ENCODE measurements around the gene TVP23A. TPM values are rescaled to one million over a fixed set of nuclear protein-coding genes. Genes with fewer than 3 reads are reported as not detected.

Gene TVP23A
- total RNA-seq, 1 experiment from 2014 or later: 3.1 TPM

GRCh38 chr16:10847176-10847575 is 28.6 kb upstream of the TVP23A start:
- Histone ChIP-seq H4K91ac (ENCODE audit: insufficient read length, low read depth, low read length) (no peak overlapping the region), H3K79me2 (ENCODE audit: insufficient read depth, low read length) (no peaks in the 10 kb centered on the region), H2AFZ (ENCODE audit: low read length) (no peak overlapping the region), H2BK20ac (ENCODE audit: low read depth, low read length, poor library complexity, severe bottlenecking) (no peak overlapping the region), H3K4ac (ENCODE audit: low read depth, low read length) (no peak overlapping the region), H3K23me2 (ENCODE audit: insufficient read length, low read depth, low read length, poor library complexity, severe bottlenecking) (no peaks in the 10 kb centered on the region), H3K9me3 (ENCODE audit: control insufficient read depth, low read depth, low read length) (no peaks in the 10 kb centered on the region), H3K4me1 (ENCODE audit: insufficient read depth, low read length) (no peaks in the 10 kb centered on the region), H3K56ac (ENCODE audit: insufficient read length, low read depth, low read length) (no peak overlapping the region), H3K14ac (ENCODE audit: insufficient read depth, low read length) (no peak overlapping the region), H3K79me1 (ENCODE audit: insufficient read depth, low read depth, low read length, poor library complexity, severe bottlenecking) (no peaks in the 10 kb centered on the region), H3K4me2 (ENCODE audit: insufficient read depth, insufficient read length, low read length) (no peak overlapping the region), H2BK5ac (ENCODE audit: insufficient read length, low read length) (no peak overlapping the region), H4K20me1 (ENCODE audit: control insufficient read depth, insufficient read depth, insufficient read length) (no peaks in the 10 kb centered on the region), H3T11ph (ENCODE audit: low read length) (no peak overlapping the region), H4K5ac (ENCODE audit: insufficient read length, low read depth, low read length) (no peak overlapping the region), H2AK5ac (ENCODE audit: insufficient read length, low read length) (no peak overlapping the region), H3K9ac (ENCODE audit: extremely low read depth, insufficient read length, low read length) (no peak overlapping the region), H2BK15ac (ENCODE audit: low read depth, low read length) (no peak overlapping the region), H2BK12ac (ENCODE audit: insufficient read length, low read depth, low read length) (no peak overlapping the region), H3K27me3 (ENCODE audit: insufficient read depth, low read length) (no peaks in the 10 kb centered on the region; the same call in 1 of the 2 replicates), H3K18ac (ENCODE audit: insufficient read length, low read depth, low read length) (no peak overlapping the region), H4K8ac (replicated peaks; ENCODE audit: insufficient read length, low read depth, low read length) (no peak overlapping the region), H3K23ac (ENCODE audit: insufficient read length, low read depth, low read length) (no peak overlapping the region), H2BK120ac (ENCODE audit: low read depth, low read length, poor library complexity, severe bottlenecking) (no peak overlapping the region), H3K27ac (ENCODE audit: insufficient read length, low read depth, low read length) (no peak overlapping the region)
- Mint-ChIP-seq H3K4me3 (no peak overlapping the region), H3K36me3 (ENCODE audit: insufficient read depth in 1 of 3, low read depth in 3 of 3) (no peaks in the 10 kb centered on the region), H3K27ac (no peak overlapping the region), H3K27me3 (ENCODE audit: low read depth) (peaks cover 6% of the 10 kb centered on the region), H3K9me3 (no peaks in the 10 kb centered on the region), H3K4me1 (0 out of 4 replicates have a peak, but pooled peaks cover 0 to 2% of the 10 kb centered on the region in 2 experiments)
- no peak for DNase-seq
- WGBS (ENCODE audit: extremely low coverage, insufficient read length, low lambda C conversion rate): no CpG with 5 or more reads among the region's 2 CpGs
- TF ChIP-seq CTCF (conservative IDR thresholded peaks at IDR 0.05): no peak
